ENCODE results near the gene NATD1.

Gene NATD1

DNA sequence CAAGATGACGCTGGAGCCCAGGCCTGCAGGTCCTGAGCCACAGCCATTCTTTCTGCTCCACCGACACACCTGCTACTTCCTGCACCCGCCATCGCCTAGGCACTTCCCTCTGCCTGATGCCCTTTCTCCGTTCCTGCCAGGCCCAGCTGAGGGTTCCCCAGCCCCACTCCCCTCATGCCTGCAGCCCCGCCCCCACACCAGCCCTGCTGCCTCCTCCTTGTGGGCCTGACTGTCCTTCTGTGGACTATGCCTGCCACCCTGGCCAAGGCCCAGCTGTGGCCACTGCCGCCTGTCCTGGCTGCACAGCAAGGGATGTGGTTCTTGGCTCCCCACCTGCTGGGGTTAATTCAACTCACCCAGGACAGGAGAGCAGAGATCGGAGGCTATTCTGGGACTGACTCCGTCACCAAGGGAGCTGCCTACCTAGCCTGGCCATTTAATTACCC, 7.5 kb downstream of the NATD1 start:
- TF ChIP-seq, protein P1, sequence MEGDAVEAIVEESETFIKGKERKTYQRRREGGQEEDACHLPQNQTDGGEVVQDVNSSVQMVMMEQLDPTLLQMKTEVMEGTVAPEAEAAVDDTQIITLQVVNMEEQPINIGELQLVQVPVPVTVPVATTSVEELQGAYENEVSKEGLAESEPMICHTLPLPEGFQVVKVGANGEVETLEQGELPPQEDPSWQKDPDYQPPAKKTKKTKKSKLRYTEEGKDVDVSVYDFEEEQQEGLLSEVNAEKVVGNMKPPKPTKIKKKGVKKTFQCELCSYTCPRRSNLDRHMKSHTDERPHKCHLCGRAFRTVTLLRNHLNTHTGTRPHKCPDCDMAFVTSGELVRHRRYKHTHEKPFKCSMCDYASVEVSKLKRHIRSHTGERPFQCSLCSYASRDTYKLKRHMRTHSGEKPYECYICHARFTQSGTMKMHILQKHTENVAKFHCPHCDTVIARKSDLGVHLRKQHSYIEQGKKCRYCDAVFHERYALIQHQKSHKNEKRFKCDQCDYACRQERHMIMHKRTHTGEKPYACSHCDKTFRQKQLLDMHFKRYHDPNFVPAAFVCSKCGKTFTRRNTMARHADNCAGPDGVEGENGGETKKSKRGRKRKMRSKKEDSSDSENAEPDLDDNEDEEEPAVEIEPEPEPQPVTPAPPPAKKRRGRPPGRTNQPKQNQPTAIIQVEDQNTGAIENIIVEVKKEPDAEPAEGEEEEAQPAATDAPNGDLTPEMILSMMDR (IDR thresholded peaks at IDR 0.05; ENCODE audit: insufficient read depth, low read depth, low read length, missing control alignments): no peak
- no peak overlapping the region for H3K4me3 ChIP-seq (ENCODE audit: low read length)
- DNase-seq (ENCODE audit: low read depth): no peak

DNA sequence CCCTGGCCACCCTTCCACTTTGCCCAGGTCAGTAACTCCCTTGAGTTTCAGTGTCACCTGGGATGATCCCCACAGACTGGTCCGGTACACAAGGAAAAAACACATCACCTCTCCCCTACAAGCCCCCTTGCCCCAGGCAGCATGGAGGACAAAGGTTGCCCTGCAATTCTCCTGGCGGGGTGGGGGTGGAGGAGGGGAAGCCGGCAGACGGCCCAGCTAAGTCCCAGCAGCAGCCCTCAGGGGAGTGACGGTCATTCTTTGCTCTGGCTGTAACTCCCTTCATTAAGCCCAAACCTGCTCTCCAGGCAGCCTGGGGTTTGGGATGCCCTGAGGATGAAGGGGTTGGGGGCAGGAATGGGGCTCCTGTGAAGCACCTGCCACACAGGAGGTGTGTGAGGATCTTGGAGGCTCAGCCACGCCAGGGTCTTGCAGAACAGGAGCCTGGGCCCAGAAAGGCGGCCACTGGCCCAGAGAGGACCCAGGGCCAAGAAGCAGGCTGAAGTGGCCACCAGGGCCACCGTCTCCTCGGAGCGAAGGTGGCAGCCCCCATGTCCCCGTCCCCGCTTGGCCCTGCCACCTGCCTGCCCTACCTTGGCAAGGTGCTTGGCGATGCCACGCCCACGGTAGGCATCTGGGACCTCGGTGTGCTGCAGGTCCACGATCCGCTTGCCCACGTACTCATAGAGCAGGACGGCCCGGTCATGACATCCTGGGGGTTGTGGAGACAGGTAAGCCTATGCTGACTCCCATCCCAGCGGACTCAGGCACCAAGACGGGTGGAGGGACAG, 9.5 kb downstream of the NATD1 start:
- no peak for DNase-seq (ENCODE audit: low read depth)
- H3K4me3 ChIP-seq (ENCODE audit: low read length): no peak overlapping the region
- TF ChIP-seq, protein P1 (IDR thresholded peaks at IDR 0.05; ENCODE audit: insufficient read depth, low read depth, low read length, missing control alignments): no peak

DNA sequence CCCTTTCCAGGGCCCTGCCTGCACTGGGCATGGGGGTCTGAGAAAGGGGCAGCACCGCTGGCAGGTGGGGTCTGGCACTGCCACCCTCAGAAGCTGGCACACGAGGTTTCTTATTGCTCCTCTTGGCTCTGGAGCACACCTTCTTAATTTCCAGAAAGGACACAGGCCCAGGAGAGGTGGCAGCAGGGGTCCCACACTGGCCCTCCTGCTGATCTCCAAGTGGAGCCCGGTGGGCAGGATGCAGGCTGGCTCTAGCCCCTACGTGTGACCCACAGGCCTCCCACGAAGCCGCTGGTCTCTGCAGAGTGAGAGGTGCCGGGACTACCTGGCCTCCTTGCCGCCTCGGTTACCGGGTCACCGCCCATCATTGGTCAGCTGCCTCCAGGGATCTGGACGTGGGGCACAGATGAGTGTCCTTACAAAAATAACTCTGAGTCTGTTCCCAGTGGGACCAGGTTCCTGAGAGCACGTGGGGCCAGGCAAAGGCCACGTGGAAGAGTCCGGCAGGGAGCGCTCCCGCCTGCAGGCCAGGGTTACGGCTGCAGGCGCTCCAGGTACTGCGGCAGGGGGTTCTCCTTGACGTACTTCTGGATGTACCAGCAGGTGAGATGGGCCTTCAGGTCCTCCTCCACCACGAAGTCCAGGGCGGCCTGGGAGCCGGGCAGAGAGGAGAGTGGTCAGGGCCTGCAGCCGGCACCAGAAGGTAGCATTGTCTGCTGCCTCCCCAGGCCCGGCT, 10.3 kb downstream of the NATD1 start:
- no peak for DNase-seq (ENCODE audit: low read depth)
- TF ChIP-seq, protein P1 (IDR thresholded peaks at IDR 0.05; ENCODE audit: insufficient read depth, low read depth, low read length, missing control alignments): no peak
- H3K4me3 ChIP-seq (ENCODE audit: low read length): no peak overlapping the region

DNA sequence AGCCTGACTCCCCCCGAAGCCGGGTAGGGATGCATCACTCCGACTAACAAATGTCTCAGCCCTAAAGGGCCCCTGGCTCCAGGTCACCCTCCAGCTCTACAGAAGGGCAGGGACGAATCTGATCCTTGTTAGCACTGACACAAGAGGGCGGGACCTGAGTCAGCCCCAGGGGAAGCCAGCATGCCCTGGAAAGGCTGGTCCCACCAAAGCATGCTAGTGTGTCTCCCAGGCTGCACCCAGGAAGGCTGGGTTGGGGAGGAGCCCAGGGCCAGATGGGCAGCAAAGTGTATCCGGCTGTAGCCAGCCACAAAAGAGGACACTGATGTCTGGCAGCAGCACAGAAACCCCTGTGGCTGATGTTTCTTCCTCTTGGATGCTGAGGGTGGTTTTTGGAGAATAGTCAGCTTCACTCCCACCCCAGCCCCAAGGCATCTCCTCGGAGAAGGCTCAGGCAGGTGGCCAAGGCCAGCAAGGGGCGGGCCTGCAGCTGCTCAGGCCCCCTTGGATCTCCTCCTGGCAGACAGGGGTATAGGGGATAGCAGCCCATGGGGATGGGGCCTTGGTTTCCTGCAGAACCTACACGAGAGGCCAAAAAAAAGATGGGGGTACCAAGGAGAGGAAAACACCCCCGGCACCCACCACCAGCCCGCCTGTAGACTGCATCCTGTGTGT, 11.0 kb downstream of the NATD1 start:
- DNase-seq (ENCODE audit: low read depth): peak; percentile 26
- no peak overlapping the region for H3K4me3 ChIP-seq (ENCODE audit: low read length)
- TF ChIP-seq, protein P1 (IDR thresholded peaks at IDR 0.05; ENCODE audit: insufficient read depth, low read depth, low read length, missing control alignments): no peak

DNA sequence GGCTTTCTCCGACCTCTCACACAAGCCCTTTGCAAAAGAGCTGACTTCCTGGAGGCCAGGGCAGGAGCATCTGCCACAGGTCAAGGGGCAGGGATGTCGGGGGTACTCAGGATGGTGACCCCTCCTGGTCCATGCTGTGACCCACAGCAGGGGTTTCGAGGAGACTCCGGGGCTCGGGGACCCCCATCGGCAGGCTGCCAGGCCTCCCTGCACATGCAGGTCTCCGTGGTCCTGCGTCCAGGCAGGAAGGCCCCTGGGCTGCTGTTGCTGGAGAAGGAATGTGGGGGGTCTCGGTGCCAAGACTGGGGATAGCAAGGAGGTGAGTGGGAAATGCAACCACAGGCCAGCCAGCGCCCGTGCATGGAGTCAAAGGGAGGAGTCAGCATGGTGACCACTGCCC, 11.6 kb downstream of the NATD1 start:
- TF ChIP-seq, protein P1 (IDR thresholded peaks at IDR 0.05; ENCODE audit: insufficient read depth, low read depth, low read length, missing control alignments): no peak
- no peak overlapping the region for H3K4me3 ChIP-seq (ENCODE audit: low read length)
- DNase-seq (ENCODE audit: low read depth): no peak

DNA sequence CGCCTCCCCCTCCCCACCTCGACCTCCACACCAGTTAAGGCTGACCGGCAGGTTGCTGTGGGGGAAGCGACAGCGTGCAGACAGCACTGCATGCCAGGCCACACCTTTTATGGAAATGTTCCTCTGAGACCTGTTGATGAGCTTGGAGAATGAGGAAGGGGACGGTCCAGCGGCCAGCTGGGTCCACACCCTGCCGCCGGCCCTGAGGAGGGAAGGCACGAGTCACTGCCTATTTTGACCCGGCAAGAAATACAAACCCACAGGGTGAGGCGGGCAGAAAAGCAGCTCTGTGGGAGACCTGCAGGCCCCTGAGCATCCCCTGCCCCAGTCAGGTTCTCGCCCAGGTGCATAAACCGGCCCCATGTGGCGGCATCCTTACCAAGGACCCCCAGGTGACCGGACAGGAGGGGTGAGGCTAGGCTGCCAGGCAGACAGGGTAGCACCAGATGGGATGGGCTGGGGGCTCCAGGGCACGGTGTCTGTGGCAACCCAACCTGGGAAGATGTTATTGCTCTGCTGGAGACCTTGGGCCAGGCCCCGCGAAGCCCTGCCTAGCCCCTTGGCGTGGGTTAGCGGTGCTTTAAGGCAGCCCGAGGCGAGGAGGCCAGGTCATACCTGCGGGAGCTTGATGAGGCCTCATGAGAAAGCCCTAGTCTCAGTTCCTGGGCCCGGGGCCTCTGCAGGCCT, 12.7 kb downstream of the NATD1 start:
- H3K4me3 ChIP-seq (ENCODE audit: low read length): no peak overlapping the region
- TF ChIP-seq, protein P1 (IDR thresholded peaks at IDR 0.05; ENCODE audit: insufficient read depth, low read depth, low read length, missing control alignments): no peak
- no peak for DNase-seq (ENCODE audit: low read depth)

Data from epithelial cell of esophagus (primary cell).